ENCODE measurements around the gene SUSD1. TPM values are rescaled to one million over a fixed set of nuclear protein-coding genes. Genes with fewer than 3 reads are reported as not detected.

SUSD1 gene
- total and polyA plus RNA-seq, 8 donors: 1.6 to 50.4 (median 21.1) TPM

DNA sequence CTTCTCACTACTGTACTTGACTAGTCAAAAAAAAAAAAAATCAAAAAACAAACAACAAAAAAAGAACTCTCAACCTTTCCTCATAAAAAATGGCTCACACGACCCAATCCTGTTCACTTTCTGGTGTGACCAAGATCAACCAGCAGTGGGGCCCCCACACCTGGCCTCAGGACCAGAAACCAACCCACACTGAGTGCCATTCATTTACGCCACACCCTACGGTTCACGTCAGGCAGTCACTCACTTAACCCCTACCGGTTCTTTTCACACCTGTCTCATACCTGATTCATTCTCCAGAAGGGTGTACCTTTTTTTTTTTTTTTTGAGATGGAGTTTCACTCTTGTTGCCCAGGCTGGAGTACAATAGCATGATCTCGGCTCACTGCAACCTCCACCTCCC lies 5.7 kb downstream of the SUSD1 start:
- intact Hi-C loops (cut with DNase I; ENCODE audit: low total_unique reads): no loop called here
- Histone ChIP-seq H3K4me3 (no peak overlapping the region), H3K36me3 (no peaks in the 10 kb centered on the region), H3K4me1 (peaks cover 22 to 69% (median 44%) of the 10 kb centered on the region in 4 donors), H3K27me3 (no peaks in the 10 kb centered on the region), H3K27ac (peak overlapping the region; percentile 36 to 84 (median 67)), H3K9me3 (no peaks in the 10 kb centered on the region)
- WGBS, 5 donors: 39 to 80% (median 54%) methylated on average over 6 of the region's 6 CpGs
- DNase-seq: peak in 1 of 2 donors; percentile 78
- no peak for TF ChIP-seq EP300 (IDR thresholded peaks at IDR 0.05)
- no peak for TF ChIP-seq POLR2AphosphoS5 (IDR thresholded peaks at IDR 0.05)
- no peak for TF ChIP-seq POLR2A (IDR thresholded peaks at IDR 0.05)
- TF ChIP-seq, protein P1, sequence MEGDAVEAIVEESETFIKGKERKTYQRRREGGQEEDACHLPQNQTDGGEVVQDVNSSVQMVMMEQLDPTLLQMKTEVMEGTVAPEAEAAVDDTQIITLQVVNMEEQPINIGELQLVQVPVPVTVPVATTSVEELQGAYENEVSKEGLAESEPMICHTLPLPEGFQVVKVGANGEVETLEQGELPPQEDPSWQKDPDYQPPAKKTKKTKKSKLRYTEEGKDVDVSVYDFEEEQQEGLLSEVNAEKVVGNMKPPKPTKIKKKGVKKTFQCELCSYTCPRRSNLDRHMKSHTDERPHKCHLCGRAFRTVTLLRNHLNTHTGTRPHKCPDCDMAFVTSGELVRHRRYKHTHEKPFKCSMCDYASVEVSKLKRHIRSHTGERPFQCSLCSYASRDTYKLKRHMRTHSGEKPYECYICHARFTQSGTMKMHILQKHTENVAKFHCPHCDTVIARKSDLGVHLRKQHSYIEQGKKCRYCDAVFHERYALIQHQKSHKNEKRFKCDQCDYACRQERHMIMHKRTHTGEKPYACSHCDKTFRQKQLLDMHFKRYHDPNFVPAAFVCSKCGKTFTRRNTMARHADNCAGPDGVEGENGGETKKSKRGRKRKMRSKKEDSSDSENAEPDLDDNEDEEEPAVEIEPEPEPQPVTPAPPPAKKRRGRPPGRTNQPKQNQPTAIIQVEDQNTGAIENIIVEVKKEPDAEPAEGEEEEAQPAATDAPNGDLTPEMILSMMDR (IDR thresholded peaks at IDR 0.05): no peak

DNA sequence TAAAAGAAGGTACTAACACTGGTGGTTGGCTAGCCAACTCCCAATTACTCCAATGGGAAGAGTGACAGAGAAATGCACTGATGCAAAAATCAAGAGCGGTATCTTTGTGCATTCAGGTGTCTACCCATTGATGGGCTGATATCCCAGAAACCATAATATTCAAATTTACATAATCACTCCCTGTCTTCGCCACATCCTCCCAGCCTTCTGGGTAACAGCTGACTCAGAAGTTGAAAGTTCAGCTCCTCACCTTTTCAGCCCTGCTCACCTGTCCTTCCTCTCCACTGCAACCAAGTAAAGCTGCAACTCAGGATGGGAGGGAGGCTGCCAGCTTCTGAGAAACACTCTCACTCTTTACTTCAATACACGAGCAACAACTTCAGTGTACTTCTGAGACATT lies 6.9 kb downstream of the SUSD1 start:
- DNase-seq: peak in 1 of 2 donors; percentile 27
- no peaks in the 10 kb centered on the region for H3K27me3 ChIP-seq
- intact Hi-C loops (cut with DNase I; ENCODE audit: low total_unique reads): no loop called here
- H3K9me3 ChIP-seq: no peaks in the 10 kb centered on the region
- H3K27ac ChIP-seq: peak overlapping the region in 1 of 5 donors; percentile 84
- H3K4me1 ChIP-seq: peaks cover 15 to 57% (median 33%) of the 10 kb centered on the region in 4 donors
- no peaks in the 10 kb centered on the region for H3K36me3 ChIP-seq
- 56 to 80% (median 68%) methylated on average over 3 of the region's 3 CpGs for WGBS, 5 donors
- no peak overlapping the region for H3K4me3 ChIP-seq
- TF ChIP-seq EP300 (IDR thresholded peaks at IDR 0.05) (no peak), POLR2A (IDR thresholded peaks at IDR 0.05) (no peak), POLR2AphosphoS5 (IDR thresholded peaks at IDR 0.05) (no peak)
- TF ChIP-seq, protein P1 (IDR thresholded peaks at IDR 0.05): no peak

DNA sequence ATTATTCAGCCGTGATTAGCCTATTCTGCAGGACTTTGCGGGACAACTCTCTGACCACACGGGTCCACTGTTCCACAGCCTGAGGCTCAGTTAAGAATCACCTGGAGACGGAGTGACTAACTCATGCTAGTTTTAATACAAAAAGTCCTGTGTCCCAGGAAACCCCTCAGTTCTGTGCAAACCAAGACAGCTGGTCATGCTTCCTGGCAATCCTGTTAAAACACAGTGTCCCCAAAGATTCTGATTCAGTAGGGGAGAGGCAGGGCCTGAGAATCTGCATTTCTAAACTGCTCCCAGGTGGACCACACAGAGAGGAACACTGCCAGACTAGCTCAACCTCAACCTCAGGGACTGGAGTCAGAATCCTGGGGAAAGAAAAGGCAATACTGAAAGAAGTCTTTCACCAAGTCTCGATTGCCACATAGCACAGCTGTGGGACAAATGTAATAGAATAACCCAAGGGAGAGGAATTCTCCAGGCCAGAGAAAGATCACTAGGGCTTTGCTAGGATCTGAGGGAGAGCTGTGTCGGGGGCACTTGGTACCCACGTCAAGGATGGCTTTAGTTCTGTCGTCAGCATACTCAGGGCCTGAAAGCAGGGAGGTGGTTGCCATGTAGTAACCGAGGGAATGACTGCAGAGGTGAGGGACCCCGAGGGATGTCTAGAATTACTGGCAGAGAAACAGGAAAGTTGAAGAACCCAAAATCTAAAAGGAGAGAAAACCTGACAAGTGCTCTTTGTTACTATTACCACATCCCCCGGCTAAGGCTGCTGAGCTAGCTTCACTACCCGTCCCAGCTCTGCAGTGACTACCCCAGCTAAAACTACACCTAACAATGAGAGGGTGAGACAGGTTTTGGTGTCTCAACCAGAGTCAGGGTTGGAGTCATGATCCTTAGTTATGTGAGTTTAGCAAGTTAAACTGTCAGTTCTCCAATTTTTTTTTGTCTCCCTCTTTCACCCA lies 8.6 kb downstream of the SUSD1 start:
- Histone ChIP-seq H3K36me3 (no peaks in the 10 kb centered on the region), H3K27ac (peak overlapping the region in 4 of 5 donors; percentile 10 to 44 (median 28)), H3K9me3 (no peaks in the 10 kb centered on the region), H3K4me1 (peaks cover 13 to 42% (median 28%) of the 10 kb centered on the region in 4 donors), H3K4me3 (no peak overlapping the region), H3K27me3 (no peaks in the 10 kb centered on the region)
- intact Hi-C loops (cut with DNase I; ENCODE audit: low total_unique reads): no loop called here
- TF ChIP-seq, protein P1 (IDR thresholded peaks at IDR 0.05): peak in 2 of 7 experiments; percentile 23 to 39
- peak in 1 of 3 donors; percentile 12 for TF ChIP-seq POLR2AphosphoS5 (IDR thresholded peaks at IDR 0.05)
- TF ChIP-seq POLR2A (IDR thresholded peaks at IDR 0.05): no peak
- TF ChIP-seq EP300 (IDR thresholded peaks at IDR 0.05): no peak
- WGBS, 5 donors: 55 to 73% (median 72%) methylated on average over 12 of the region's 12 CpGs
- DNase-seq: peak in 1 of 2 donors; percentile 79

DNA sequence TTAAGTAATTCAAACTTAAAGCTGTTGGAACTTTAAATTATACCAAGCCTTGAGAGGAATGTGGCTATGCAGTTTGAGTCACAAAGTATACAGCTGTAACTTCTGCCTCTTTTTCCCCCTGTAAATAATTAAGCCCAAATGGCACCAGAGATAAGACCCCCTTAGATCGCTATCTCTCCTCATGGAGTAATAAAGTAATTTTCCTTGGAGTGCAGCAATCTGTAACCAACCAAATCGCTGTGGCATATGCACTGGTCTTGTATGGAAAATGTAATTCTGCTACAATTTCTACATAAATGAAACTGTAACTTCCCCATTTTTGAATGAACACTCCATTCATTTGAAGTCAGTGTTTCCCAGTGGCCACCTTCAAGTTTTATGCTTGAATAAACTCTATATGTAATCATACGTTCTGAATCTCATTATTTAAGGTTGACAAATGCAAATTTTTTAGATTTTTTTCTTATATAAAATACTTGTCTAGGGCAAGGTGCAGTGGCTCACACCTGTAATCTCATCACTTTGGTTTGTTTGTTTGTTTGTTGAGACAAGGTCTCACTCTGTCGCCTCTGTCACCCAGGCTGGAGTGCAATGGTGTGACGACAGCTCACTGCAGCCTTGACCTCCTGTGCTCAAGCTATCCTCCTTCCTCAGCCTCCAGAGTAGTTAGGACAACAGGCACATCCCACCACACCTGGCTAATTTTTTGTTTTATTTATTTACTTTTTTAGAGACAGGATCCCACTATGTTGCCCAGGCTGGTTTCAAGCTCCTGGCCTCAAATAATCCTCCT lies 12.3 kb downstream of the SUSD1 start:
- TF ChIP-seq POLR2AphosphoS5 (IDR thresholded peaks at IDR 0.05) (no peak), EP300 (IDR thresholded peaks at IDR 0.05) (no peak), POLR2A (IDR thresholded peaks at IDR 0.05) (no peak)
- TF ChIP-seq, protein P1 (IDR thresholded peaks at IDR 0.05): no peak
- no peak for DNase-seq
- no peak overlapping the region for H3K4me3 ChIP-seq
- H3K4me1 ChIP-seq: peaks cover 0 to 14% (median 10%) of the 10 kb centered on the region in 4 donors
- no peaks in the 10 kb centered on the region for H3K9me3 ChIP-seq
- H3K27ac ChIP-seq: no peak overlapping the region
- no peaks in the 10 kb centered on the region for H3K27me3 ChIP-seq
- no peaks in the 10 kb centered on the region for H3K36me3 ChIP-seq
- WGBS, 5 donors: 68 to 78% (median 77%) methylated on average over 5 of the region's 5 CpGs
- intact Hi-C loops (cut with DNase I; ENCODE audit: low total_unique reads): no loop called here

Measured in stomach (tissue), 9 donors.